Ishikawa (cell line): ENCODE measurements around the gene UBAC2.

Experiments used
- CEBPB ChIP-seq: IDR thresholded peaks from 2 replicates; pipeline ENCODE4 v1.6.1; 2012
- CREB1 ChIP-seq: IDR thresholded peaks from 2 replicates; pipeline ENCODE4 v1.6.1; 2012; ENCODE audit warnings: low read depth
- RAD21 ChIP-seq: IDR thresholded peaks from 2 replicates; pipeline ENCODE4 v1.6.1; 2012; ENCODE audit warnings: low read depth
- TAF1 ChIP-seq: IDR thresholded peaks from 2 replicates; pipeline ENCODE4 v1.6.1; 2012; ENCODE audit warnings: low read depth, mild to moderate bottlenecking
- TEAD4 ChIP-seq: IDR thresholded peaks from 2 replicates; pipeline ENCODE4 v1.6.1; 2012
- YY1 ChIP-seq: IDR thresholded peaks from 2 replicates; pipeline ENCODE4 v1.6.1; 2012; ENCODE audit warnings: low read depth
- TF ChIP-seq, protein P1 (sequence below): IDR thresholded peaks from 2 replicates; pipeline ENCODE4 v1.6.1; 2012; ENCODE audit warnings: low read depth, mild to moderate bottlenecking
- TF ChIP-seq, protein P2 (sequence below): IDR thresholded peaks from 2 replicates; pipeline ENCODE4 v1.6.1; 2012

GRCh38 chr13:99218969-99219368 is 18.3 kb downstream of the UBAC2 start:
- TF ChIP-seq CREB1 (no peak), TAF1 (no peak), YY1 (no peak), CEBPB (no peak), RAD21 (no peak), TEAD4 (no peak)
- TF ChIP-seq, protein P1, sequence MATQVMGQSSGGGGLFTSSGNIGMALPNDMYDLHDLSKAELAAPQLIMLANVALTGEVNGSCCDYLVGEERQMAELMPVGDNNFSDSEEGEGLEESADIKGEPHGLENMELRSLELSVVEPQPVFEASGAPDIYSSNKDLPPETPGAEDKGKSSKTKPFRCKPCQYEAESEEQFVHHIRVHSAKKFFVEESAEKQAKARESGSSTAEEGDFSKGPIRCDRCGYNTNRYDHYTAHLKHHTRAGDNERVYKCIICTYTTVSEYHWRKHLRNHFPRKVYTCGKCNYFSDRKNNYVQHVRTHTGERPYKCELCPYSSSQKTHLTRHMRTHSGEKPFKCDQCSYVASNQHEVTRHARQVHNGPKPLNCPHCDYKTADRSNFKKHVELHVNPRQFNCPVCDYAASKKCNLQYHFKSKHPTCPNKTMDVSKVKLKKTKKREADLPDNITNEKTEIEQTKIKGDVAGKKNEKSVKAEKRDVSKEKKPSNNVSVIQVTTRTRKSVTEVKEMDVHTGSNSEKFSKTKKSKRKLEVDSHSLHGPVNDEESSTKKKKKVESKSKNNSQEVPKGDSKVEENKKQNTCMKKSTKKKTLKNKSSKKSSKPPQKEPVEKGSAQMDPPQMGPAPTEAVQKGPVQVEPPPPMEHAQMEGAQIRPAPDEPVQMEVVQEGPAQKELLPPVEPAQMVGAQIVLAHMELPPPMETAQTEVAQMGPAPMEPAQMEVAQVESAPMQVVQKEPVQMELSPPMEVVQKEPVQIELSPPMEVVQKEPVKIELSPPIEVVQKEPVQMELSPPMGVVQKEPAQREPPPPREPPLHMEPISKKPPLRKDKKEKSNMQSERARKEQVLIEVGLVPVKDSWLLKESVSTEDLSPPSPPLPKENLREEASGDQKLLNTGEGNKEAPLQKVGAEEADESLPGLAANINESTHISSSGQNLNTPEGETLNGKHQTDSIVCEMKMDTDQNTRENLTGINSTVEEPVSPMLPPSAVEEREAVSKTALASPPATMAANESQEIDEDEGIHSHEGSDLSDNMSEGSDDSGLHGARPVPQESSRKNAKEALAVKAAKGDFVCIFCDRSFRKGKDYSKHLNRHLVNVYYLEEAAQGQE, result no peak
- TF ChIP-seq, protein P2, sequence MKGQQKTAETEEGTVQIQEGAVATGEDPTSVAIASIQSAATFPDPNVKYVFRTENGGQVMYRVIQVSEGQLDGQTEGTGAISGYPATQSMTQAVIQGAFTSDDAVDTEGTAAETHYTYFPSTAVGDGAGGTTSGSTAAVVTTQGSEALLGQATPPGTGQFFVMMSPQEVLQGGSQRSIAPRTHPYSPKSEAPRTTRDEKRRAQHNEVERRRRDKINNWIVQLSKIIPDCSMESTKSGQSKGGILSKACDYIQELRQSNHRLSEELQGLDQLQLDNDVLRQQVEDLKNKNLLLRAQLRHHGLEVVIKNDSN, result no peak
